Hematopoietic multipotent progenitor cell treated with erythropoietin and hydrocortisone succinate and interleukin-3 and kit ligand, for 4 days (in vitro differentiated cells): ENCODE results near the gene TCP11.
"Not testable (repeated sequence)": the region's sequence is repeated elsewhere in the genome, so short reads cannot be mapped to it uniquely, and the experiment has no call there.

ENCODE experiments used
- DNase-seq: peaks from one replicate; pipeline ENCODE4 v3.0.0-alpha.2; 2015

Gene TCP11

DNA sequence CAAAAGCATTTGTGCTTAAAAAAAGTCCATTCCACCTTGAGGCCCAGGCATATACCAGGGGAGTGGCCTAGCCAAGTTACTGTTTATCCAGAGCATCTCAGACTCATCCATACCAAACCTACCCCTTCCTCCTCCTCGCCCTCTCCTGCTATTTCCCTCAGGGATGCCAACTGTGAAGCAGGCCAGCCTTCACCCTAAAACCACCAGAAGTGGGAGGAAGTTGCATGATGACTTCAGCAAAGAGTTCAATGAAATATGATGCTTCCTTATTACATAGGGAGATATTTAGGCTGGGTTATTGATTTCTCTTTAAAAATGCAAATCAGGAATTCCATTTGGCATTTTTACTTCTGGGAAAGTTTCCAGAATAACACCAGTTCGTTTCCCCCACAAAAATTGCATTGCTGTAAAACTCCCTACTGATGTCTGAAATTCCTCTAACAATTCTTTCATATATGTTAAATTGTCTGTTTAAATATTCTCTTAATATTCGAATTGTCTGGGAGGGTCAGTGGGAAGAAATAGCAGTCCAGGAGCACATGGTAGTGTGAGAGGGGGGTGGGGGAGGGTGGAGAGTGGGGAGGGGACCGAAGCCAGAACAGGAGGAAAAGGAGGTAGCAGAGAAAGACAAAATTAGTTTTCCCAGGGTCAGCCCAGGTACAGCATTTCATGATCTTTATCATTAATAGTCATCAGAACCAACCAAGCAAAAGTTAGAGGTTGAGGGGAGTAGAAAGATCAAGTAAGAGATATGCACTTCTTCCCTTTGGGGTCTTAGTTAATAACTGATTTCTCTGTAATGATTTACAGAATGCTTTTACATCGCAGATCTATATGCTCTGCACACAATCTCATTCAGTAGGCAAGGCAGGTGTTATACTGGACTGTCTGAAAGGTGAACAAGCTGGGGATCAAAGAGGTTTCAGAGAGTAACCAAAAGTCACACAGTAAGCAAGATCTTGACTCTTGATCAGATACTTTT is 1.7 kb upstream of the TCP11 start:
- DNase-seq: peak; percentile 29

DNA sequence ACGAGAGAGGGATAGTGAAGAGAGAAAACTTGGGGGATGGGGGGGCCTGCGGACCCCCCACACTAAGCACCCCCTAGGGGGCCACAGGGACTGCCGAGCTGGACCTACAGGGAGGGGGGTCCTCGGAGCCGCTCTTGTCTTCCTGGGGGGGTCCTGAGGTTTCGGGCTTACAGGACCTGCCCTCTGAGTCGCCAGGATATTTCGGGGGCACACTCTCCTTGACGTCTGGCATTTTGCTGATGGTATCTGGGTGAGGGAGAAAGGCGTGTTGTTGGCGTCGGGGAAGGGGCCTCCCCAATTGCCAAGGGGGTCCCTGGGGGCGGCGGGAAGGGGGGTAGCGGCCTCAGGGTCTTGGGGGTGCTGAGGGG is 516 bp downstream of the TCP11 start:
- no peak for DNase-seq

DNA sequence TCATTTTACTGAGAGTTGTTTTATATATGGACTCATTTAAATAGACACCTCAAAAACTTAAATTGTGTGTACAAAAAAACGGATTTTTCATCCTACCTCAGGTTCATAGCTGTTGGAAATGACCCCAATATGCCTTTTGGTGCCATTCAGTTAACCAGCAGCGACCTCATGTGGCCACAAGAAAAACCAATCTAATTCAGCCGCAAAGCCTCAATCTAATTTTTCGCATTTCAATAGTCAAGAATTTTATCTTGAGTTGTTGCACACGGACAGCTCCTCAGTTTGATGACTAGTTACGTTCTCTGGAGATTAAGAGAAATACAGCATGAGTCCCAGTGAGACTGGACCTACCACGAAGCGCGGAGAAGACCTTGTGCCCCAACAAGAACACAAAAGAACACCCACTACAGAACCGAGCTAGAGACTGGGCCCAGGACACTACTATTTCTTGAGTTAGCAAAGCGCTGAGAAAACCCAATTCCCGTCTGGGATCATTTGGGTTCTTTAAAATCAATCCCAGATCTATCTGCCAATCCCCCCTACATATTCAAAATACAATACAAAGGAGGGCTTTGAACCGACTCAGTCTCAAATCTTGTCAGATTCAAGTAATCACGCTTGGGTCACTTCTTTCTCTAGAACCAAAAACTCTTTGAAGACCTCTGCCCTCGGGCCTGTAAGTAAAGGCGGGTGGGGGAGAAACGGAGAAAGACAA is 1.1 kb downstream of the TCP11 start:
- DNase-seq: peak; percentile 88

DNA sequence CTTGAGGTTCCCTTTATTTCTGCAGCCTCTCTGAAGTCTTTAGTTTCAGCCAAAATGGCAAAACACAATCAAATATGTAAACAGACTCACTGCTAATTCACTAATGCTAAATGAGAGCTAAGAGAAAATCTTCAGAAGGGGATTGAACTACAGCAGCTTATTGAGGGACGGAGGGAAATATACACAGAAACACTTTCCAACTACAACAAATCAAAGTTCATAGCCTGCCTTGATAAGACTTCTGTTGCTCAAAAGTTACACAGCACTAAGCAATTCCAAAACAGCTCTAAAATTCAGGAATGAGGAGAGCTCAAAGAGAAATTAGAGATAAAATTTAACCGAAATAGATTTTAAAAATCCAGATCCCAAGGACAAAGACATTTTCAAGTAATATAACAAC is 1.7 kb downstream of the TCP11 start:
- DNase-seq: no peak

DNA sequence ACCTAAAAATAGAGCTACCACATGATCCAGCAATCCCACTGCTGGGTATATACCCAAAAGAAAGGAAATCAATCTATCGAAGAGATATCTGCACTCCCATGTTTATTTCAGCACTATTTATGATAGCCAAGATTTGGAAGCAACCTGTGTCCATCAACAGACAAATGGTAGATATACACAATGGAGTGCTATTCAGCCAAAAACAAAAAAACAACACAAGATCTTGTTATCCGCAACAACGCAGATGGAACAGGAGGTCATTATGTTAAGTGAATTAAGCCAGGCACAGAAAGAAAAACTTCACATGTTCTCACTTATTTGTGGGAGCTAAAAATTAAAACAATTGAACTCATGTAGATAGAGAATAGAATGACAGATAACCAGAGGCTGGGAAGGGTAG is 2.9 kb downstream of the TCP11 start:
- not testable (repeated sequence) for DNase-seq

DNA sequence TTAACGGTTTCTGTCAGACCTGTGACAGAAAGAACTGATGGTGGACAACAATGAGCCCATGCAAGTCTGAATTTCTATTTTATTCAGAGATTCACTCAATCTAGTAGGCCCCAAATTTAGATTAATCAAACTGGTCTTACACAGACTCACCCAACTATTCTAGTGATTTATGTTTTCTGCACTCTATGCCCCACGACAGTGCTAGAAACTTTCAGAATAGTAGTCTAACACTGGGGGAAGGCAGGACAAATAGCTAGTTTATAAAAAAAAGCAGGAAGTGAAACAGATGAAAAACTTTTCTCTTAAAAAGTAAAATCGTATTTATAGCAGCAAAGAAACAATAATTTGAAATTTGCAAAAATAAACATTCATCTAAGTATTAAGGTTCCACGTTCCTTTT is 5.0 kb downstream of the TCP11 start:
- no peak for DNase-seq

DNA sequence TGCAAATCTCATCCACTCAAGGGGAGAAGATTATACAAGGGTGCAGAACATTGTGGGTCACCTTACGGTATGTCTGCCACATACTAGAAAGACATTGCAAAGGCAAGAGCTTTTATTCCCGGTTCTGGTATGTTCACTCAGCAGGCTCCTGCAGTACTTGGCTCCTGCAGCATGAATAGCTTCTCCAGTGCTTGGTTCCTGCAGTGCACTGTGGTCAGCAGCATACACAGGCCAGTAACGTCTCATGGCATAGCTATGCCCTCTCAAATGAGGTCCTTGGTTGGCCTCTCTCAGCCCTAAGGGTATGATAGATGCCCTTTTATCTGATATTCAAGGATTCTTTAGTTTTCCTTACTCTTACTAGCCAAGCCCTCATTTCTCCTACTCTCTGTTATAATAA is 12.6 kb downstream of the TCP11 start:
- no peak for DNase-seq

DNA sequence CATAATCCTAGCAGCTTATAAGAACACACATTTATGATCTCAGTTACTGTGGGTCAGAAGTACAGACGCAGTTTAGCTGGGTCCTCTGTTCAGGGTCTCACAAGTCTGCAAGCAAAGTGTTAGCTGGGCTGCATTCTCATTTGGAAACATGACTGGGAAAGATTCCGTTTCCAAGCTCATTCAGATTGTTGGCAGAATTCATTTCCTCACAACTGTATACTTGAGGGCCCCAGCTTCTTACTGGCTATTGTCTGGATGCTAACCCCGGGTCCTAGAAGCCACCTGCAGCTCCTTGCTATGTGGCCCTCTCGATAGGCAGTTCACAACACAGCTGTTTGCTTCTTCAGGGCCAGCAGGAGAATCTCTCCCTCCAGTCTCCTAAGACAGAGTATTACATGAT is 13.1 kb downstream of the TCP11 start:
- no peak for DNase-seq

DNA sequence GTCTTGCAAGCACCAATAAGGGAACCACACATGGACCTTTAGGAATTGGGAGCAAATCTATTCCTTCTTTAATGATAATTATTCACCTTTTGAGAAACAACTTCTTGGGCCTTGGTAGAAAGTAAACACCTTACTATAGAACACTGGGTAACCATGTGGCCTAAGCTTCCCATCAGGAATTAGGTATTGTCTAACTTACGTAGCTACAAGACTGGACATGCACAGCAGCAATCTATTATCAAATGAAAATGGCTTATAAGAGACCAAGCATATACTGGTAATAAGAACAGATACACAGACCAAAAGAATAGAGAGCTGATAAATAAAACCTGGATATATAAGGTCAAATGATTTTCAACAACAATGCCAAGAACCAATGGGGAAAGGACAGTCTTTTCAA is 16.8 kb downstream of the TCP11 start:
- DNase-seq: no peak

DNA sequence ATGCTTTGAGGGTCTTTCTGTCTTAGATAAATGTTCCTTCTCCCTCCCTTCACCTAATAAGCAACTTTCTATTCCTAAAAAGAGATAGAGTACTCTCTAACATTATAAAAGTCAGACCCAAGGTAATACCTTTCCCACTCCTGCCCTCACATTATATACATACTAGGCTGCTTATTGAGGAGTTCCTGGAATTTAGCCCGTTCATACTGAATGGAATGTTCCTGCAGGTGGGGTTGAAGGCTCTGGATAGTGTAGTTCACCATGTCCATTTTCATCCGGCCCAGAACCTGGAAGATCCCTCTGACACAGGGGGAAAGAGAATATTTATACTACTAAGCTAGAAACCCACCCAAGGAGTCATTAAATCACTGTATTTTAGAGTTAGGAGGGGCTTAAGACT is 20.4 kb downstream of the TCP11 start:
- DNase-seq: no peak

DNA sequence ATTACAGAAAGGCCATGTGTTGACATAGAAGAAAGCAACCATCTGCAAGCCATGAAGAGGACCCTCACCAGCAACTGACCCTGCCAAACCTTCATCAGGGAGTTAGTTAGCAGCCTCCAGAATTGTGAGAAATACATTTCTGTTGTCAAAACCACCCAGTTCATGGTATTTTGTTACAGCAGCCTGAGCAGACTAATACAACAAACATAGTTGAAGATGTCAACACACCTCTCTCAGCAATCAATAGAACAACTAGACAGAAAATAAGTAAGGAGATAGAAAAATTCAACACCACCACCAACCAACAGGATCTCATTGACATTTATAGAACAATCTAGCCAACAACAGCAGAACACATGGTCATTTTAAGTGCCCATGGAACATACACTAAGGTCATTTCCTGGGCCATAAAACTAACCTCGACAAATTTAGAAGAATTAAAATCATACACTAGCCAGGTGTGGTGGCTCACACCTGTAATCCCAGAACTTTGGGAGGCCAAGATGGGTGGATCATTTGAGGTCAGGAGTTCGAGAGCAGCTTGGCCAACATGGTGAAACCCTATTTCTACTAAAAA is 32.7 kb downstream of the TCP11 start:
- no peak for DNase-seq

DNA sequence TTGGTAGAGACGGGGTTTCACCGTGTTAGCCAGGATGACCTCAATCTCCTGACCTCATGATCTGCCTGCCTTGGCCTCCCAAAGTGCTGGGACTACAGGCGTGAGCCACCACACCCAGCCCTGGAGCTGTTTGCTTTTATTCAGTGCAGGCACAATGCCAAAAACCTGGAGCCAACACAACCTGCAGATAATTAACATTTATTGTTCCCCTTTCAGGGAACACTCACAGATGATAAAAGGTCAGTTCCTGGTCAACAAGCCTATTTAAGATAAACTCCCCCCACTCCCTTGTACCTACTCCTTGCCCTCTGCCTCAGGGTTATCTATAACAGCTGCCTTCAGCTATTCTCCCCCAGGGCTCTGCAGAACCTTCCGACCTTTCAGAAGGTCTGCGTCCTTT is 33.4 kb downstream of the TCP11 start:
- peak; percentile 4 for DNase-seq

DNA sequence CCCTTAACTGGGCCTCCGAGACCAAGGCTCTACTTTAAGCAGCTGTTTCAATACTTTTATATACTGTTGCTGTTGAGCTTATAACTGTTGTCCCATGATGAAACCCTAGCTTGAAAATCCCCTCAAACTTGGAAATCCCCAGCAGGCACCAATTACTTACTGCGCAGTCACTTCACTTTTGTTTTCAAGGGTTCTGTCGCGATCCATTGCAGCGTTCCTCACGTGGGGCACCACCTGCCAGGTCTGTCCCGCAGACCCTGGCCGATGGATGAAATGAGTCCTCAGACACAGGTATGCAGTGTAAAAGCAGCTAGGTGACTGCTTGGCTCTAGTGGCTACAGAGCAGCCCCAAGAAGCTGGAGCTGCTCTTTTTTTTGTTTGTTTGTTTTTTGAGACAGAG is 33.9 kb downstream of the TCP11 start:
- DNase-seq: not testable (repeated sequence)

DNA sequence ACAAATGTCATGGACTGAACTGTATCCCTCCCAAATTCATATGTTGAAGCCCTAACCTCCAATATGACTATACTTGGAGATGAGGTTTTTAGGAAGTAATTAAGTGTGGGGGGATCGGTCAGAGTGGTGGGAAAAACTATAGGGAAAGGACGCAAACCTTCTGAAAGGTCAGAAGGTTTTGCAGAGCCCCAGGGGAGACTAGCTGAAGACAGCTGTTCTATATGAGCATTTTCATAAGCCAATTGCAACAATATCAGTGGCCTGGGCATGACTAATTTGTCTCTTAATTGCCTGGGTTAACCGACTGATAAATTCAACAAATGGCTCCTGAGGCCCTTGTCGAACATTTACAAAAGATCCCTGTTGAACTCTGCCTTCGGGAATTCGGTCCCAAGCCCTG is 35.1 kb downstream of the TCP11 start:
- DNase-seq: not testable (repeated sequence)

DNA sequence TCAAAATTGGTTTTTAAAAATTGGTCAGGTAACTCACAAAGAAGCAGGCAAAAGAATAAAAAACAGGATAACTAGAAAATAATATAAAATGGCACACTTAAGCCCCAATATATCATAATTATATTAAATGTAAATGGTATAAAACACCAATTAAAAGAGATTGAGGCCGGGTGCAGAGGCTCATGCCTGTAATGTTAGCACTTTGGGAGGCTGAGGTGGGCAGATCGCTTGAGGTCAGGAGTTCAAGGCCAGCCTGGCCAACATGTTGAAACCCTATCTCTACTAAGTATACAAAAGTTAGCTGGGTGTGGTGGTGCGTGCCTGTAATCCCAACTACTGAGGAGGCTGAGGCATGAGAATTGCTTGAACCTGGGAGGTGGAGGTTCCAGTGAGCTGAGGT is 36.1 kb downstream of the TCP11 start:
- no peak for DNase-seq

DNA sequence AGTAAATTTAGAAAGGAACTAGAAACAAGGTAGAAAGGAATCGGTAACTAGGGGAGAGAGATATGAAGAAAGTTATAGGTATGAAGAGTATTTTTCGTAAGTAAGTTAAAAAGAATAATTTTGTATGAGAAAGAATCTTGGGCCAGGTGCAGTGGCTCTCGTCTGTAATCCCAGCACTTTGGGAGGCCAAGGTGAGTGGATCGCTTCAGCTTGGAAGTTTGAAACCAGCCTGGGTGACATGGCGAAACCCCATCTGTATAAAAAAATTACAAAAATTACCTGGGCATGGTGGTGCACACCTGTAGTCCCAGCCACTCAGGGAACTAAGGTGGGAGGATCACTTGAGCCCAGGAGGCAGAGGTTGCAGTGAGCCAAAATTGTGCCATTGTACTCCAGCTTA is 42.0 kb downstream of the TCP11 start:
- DNase-seq: no peak

DNA sequence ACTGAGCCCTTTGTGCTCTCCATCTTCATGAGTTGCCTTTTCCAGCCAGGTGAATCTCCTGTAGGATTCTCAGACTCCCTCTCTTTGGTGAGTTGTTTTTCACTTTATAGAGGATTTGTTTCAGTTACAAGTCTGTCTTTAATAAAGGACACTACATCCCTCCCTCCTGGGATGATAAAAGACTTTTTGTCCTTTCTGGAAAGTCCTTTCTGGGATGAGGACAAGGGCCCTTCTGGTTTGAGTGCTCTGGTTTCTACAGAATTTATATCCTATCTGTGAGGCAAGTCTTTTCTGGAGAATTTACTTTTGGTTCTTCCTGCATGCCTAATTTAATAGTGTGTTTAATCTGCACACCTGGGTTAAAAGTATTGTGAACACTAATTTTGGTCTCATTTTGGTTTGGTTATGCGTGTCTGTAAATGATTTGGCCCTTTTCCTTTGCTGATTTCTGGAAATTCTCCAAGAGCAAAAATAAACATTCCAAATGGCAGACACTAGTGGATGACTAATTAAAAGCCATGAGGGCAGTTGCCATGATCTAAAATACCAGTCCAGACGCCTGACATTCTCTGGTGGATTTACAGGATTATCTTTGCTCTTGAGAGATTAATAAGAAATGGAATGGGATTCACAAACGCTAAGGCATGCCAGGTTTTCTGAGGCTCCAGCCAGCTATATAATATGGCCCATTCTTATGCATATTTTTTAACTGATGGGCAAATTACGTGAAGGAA is 44.8 kb downstream of the TCP11 start:
- no peak for DNase-seq

DNA sequence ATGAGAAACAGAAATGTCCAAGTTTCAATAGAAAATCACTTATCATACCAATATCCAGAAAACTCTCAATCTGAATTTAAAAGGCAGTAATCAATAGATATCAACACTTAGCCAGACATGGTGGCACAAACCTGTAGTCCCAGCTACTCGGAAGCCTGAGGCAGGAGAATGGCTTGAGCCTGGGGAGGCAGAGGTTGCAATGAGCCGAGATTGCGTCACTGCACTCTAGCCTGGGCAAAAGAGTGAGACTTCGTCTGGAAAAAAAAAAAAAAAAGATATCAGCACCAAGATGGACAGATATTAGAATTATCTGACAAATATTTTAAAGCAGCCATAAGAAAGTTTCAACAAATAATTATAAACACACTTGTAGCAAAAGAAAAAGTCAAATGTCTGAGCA is 47.0 kb downstream of the TCP11 start:
- no peak for DNase-seq

DNA sequence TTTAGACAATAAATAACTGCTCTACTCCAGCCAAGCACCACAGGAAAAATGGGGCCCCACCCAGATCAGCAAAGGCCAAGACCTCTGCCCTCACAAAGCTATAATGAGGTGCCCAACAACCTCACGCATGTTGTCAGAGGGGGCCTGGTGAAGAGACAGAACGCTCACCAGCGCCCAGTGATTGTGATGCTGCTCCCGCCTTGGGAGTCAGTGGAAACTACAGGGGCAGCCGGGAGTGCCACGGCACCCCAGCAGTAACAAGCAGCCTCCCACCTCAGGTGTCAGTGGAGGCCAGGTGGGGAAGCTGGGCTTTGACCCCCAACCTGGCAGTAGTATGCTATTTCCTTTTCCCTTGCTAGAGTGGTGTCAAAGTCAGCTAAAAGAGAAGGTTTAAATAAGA is 47.4 kb downstream of the TCP11 start:
- no peak for DNase-seq

DNA sequence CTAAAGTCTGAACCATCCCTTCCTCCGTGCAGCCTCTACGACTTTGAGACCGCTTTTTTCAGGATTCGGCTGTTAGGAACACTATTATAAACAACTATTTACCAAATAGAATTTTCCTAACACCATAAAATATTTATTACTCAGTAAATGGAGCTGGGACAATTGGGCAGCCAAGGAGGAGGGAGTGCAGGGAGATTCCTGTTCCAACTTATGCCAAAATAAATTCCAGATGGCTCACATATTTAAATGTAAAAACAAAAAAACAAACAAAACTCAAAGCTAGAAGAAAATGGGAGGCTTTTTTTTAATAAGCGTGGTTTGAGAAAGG is 48.1 kb downstream of the TCP11 start:
- no peak for DNase-seq

DNA sequence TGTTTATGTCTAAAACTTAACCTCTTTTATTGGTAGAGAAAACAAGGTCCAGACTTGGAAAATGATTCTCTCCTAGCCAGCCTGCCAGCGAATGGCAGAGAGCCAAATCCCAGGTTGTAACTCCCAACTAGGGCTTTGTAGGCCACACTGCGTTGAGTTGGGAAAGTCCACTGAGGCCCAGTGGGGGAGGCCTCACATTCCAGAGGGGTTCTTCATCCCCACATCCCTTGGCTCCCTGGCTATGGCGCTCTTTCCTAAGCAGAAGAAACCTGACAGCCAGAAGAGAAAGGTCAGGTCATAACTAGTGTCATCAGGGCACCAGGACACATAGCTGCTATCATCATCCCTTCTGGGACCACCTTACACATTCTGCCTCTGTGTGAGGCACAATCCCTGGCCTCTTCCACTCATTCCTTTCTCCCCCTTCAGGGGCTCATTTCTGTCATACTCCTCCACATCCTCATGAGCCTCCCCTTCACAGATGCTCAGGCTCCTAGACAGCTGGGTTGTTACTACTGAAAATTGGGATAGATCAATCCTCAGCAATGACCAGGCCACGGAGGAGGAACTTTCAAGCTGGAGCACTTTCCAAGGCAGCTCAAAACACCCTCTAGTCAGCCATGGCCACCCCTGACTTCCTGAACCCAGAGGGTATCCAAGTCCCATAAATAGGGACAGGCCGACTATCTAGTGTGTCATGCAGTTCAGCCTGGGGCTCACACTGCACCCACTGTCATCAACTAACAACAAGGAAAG is 48.6 kb downstream of the TCP11 start:
- no peak for DNase-seq

DNA sequence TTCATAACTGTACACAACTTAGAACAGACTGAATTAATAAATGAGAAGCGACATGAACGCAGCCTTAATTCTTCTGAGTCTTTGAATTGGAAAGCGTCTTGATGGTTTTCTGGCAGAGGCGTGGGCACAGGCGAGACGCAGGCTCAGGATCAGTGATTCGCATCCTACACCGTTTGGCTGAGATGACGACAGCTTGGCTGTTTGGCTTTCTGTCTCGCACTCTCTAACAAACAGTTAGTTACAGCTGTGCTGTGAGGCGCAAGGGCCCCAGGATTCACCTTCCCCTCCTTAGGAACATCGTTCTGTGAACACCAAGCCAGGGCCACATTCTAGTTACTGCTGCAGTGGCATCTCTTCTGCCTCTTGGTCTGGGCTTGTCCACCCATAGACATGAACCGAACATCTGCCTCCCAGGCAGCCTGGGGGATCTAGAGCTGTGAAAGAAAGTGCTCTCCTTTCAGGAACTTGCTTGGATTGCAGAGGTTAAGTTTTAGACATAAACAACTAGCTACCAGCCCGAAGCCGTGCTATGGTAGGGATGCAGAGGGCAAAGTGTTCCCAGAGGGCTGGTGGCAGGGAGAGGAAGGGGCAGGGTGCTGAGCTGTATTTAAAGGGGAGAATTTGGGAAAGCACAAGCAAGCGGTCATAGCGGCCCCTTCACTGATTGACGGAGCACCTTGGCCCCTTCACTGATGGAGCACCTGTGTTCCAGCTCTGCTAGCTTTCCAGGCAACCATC is 49.6 kb downstream of the TCP11 start:
- DNase-seq: no peak
